Measurements from ENCODE around the gene STKLD1. TPM values are rescaled to one million over a fixed set of nuclear protein-coding genes. Genes with fewer than 3 reads are reported as not detected.
"Not testable (repeated sequence)": the region's sequence is repeated elsewhere in the genome, so short reads cannot be mapped to it uniquely, and the experiment has no call there.

The STKLD1 gene
- total RNA-seq, 4 donors from 2014 or later, result 0.54 to 7.0 (median 3.7) TPM; not detected in 1

DNA sequence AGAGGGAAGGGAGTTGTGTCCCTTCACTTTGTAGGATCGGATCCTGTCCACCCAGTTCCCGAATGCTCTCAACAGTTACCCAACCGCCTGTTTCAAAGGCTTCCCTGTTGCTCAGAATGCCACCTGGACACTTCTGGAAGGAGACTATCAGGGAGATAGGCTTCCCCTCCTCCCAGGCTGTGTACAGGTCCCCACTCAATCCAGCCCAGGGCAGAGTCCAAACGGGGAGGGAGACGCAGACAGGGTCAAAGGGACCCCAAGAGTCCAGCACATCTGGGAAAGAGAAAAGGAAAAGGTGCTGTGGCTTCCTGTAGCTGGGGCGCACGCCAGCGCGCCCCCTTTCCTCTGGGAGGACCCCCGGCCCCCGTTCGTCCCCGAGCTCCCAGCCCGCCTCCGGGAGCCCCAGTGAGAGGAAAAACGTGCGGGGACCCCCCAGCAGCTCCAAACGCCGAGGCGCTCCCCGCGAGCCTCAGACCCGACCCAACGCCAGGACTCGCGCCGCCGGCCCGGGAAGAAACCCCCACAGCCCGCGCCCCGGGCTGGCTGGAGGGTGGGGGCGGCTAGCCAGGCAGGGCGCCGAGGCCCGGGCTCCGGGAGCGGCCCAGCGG lies 946 bp upstream of the STKLD1 start:
- intact Hi-C loops (cut with DNase I; ENCODE audit: low total_unique reads), result no loop called here
- DNase-seq (ENCODE audit: low spot score in 2 of 2), result no peak
- WGBS, 2 donors, result 0 to 1% methylated on average over 15 to 28 of the region's 39 CpGs
- peak overlapping the region; percentile 99 for H3K4me3 ChIP-seq (ENCODE audit: low read depth, poor library complexity, severe bottlenecking)
- no peak for TF ChIP-seq POLR2A (IDR thresholded peaks at IDR 0.05)
- no peak for TF ChIP-seq CTCF (IDR thresholded peaks at IDR 0.05)

GRCh38 chr9:133377280-133377679 lies 1.1 kb downstream of the STKLD1 start:
- WGBS, 2 donors, result 74 to 78% methylated on average over 14 of the region's 14 CpGs
- H3K4me3 ChIP-seq (ENCODE audit: low read depth, poor library complexity, severe bottlenecking); intact Hi-C loops (cut with DNase I; ENCODE audit: low total_unique reads); DNase-seq (ENCODE audit: low spot score in 2 of 2): not testable (repeated sequence)

GRCh38 chr9:133377721-133378216 lies 1.6 kb downstream of the STKLD1 start:
- 51 to 52% methylated on average over 5 to 6 of the region's 6 CpGs for WGBS, 2 donors
- TF ChIP-seq CTCF (IDR thresholded peaks at IDR 0.05), result no peak
- no peak for TF ChIP-seq POLR2A (IDR thresholded peaks at IDR 0.05)
- H3K4me3 ChIP-seq (ENCODE audit: low read depth, poor library complexity, severe bottlenecking), result no peak overlapping the region
- DNase-seq (ENCODE audit: low spot score in 2 of 2), result no peak
- intact Hi-C loops (cut with DNase I; ENCODE audit: low total_unique reads), result no loop called here

DNA sequence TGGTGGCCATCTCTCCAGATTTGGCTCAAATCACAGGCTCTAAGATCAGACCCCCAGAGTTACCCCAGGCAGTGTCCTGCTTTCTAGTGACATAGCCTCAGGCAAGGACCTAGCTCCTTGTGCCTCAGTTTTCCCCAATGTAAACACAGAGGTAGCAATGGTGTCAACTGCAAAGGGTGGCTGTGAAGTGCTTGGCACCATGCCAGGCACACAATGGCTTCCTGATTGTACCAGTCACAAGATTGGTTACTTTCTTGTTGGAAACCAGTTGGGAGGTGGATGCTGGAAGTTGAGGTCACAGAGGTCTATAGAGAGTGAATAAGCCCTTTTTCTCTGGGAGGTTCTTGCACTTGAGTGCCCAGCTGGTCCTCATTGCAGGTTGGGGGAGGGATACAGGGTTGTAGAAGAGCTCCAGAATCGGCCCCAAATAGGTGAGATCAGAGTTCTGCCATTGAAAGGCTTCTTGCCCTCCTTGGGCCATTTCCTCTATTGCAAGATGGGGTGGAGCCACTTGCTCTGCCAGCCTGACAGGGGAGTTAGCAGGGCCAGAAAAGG lies 2.3 kb downstream of the STKLD1 start:
- WGBS, 2 donors, result 73 to 100% methylated on average over 1 of the region's 1 CpG
- no peak overlapping the region for H3K4me3 ChIP-seq (ENCODE audit: low read depth, poor library complexity, severe bottlenecking)
- no peak for TF ChIP-seq CTCF (IDR thresholded peaks at IDR 0.05)
- TF ChIP-seq POLR2A (IDR thresholded peaks at IDR 0.05), result no peak
- intact Hi-C loops (cut with DNase I; ENCODE audit: low total_unique reads), result no loop called here
- no peak for DNase-seq (ENCODE audit: low spot score in 2 of 2)

- 90 to 91% methylated on average over 11 to 14 of the region's 14 CpGs for whole genome bisulfite sequencing, 2 donors
- intact Hi-C loops (cut with DNase I; ENCODE audit: low total_unique reads), result no loop called here
- DNase-seq (ENCODE audit: low spot score in 2 of 2), result no peak
- TF ChIP-seq POLR2A (IDR thresholded peaks at IDR 0.05) (no peak), CTCF (IDR thresholded peaks at IDR 0.05) (no peak)
- H3K4me3 ChIP-seq (ENCODE audit: low read depth, poor library complexity, severe bottlenecking), result no peak overlapping the region
These were observed 3.3 kb downstream of the STKLD1 start for GRCh38 chr9:133379153-133380086.

- H3K4me3 ChIP-seq (ENCODE audit: low read depth, poor library complexity, severe bottlenecking), result no peak overlapping the region
- 81 to 87% methylated on average over 4 of the region's 4 CpGs for WGBS, 2 donors
- DNase-seq (ENCODE audit: low spot score in 2 of 2), result no peak
- intact Hi-C loops (cut with DNase I; ENCODE audit: low total_unique reads), result no loop called here
- TF ChIP-seq CTCF (IDR thresholded peaks at IDR 0.05), result no peak
- no peak for TF ChIP-seq POLR2A (IDR thresholded peaks at IDR 0.05)
These were observed 4.6 kb downstream of the STKLD1 start for GRCh38 chr9:133380734-133381133.

Data from lower leg skin (tissue), 4 donors.